Stimulated activated CD8-positive, alpha-beta memory T cell treated with anti-CD3 and anti-CD28 coated beads, Interleukin-7, amount 100 ng/mL, for 4 hours (primary cell): ENCODE data around the gene ATXN3L.

Experiments
- DNase-seq, 2 donors: peaks; one replicate each; pipeline ENCODE4 v3.0.0-alpha.2; 2020; ENCODE audit warnings: low read depth in 2 of 2

The ATXN3L gene

DNA sequence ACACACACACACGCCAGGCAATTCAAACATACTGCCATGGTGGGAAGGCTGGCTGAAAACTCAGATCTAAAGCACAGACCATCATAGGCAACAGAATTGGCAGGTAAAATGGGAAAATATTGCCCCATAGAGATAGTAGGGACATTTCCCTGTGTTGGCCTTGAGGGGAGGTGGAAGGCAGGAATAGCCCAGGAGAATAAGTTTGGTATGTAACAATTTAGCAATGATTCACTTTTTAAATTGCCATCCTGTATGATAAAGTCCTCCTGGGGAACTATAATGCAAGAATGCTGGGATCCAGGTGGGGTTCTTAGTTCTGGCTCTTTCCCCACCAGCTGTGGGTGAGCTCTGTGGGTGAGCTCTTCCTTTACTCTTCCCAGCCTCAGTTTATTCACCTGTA lies 51.0 kb downstream of the ATXN3L start:
- no peak for DNase-seq
